ENCODE data around the gene AK3. TPM values are rescaled to one million over a fixed set of nuclear protein-coding genes. Genes with fewer than 3 reads are reported as not detected.

AK3 gene
- total and polyA plus RNA-seq, 10 of the 15 experiments (the other 5 are each of a cell fraction or from before 2014, with no cell fraction given): 14.2 to 86.6 (median 43.9) TPM

- TF ChIP-seq PBX3 (IDR thresholded peaks at IDR 0.05; ENCODE audit: insufficient replicate concordance, low read depth, low read length) (peak; percentile 28), NR2C2 (IDR thresholded peaks at IDR 0.05; ENCODE audit: borderline replicate concordance, control insufficient read depth, insufficient read length, low read depth) (no peak), HDGF (IDR thresholded peaks at IDR 0.05) (0 out of 2 replicates have a peak, but pooled peaks have one; percentile 19), MYB (IDR thresholded peaks at IDR 0.05; ENCODE audit: borderline replicate concordance, low read depth, low read length) (0 out of 2 replicates have a peak, but pooled peaks have one; percentile 16), MLLT1 (IDR thresholded peaks at IDR 0.05) (0 out of 2 replicates have a peak, but pooled peaks have one; percentile 6), FOXM1 (IDR thresholded peaks at IDR 0.05; ENCODE audit: low read depth, low read length) (0 out of 2 replicates have a peak, but pooled peaks have one; percentile 11), STAT1 (conservative IDR thresholded peaks at IDR 0.05) (no peak), YBX1 (IDR thresholded peaks at IDR 0.05) (no peak), TBL1XR1 (IDR thresholded peaks at IDR 0.05; ENCODE audit: low read depth, low read length) (0 out of 2 replicates have a peak, but pooled peaks have one; percentile 65), MXI1 (IDR thresholded peaks at IDR 0.05; ENCODE audit: low read depth, low read length) (peak; percentile 66), BHLHE40 (IDR thresholded peaks at IDR 0.05; ENCODE audit: borderline replicate concordance in 1 of 2, low read depth in 2 of 2, low read length in 1 of 2) (peak; percentile 54 to 65; a peak in 3 of 4 replicates), EZH2 (IDR thresholded peaks at IDR 0.05; ENCODE audit: borderline replicate concordance, control insufficient read depth, low read depth, low read length) (no peak), POU2F2 (IDR thresholded peaks at IDR 0.05; ENCODE audit: borderline replicate concordance, low read depth, low read length) (peak; percentile 86), HCFC1 (IDR thresholded peaks at IDR 0.05; ENCODE audit: low read length) (peak; percentile 59), TCF3 (IDR thresholded peaks at IDR 0.05; ENCODE audit: borderline replicate concordance, insufficient read depth, low read depth, low read length) (peak; percentile 85), ZNF274 (IDR thresholded peaks at IDR 0.05; ENCODE audit: insufficient read depth, insufficient read length) (no peak)
- TF ChIP-seq, protein P1, sequence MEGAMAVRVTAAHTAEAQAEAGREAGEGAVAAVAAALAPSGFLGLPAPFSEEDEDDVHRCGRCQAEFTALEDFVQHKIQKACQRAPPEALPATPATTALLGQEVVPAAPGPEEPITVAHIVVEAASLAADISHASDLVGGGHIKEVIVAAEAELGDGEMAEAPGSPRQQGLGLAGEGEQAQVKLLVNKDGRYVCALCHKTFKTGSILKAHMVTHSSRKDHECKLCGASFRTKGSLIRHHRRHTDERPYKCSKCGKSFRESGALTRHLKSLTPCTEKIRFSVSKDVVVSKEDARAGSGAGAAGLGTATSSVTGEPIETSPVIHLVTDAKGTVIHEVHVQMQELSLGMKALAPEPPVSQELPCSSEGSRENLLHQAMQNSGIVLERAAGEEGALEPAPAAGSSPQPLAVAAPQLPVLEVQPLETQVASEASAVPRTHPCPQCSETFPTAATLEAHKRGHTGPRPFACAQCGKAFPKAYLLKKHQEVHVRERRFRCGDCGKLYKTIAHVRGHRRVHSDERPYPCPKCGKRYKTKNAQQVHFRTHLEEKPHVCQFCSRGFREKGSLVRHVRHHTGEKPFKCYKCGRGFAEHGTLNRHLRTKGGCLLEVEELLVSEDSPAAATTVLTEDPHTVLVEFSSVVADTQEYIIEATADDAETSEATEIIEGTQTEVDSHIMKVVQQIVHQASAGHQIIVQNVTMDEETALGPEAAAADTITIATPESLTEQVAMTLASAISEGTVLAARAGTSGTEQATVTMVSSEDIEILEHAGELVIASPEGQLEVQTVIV (IDR thresholded peaks at IDR 0.05; ENCODE audit: borderline replicate concordance, partially characterized antibody): no peak
- TF ChIP-seq, protein P2, sequence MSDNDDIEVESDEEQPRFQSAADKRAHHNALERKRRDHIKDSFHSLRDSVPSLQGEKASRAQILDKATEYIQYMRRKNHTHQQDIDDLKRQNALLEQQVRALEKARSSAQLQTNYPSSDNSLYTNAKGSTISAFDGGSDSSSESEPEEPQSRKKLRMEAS (IDR thresholded peaks at IDR 0.05; ENCODE audit: low read depth, low read length): peak; percentile 68
- TF ChIP-seq, protein P3, sequence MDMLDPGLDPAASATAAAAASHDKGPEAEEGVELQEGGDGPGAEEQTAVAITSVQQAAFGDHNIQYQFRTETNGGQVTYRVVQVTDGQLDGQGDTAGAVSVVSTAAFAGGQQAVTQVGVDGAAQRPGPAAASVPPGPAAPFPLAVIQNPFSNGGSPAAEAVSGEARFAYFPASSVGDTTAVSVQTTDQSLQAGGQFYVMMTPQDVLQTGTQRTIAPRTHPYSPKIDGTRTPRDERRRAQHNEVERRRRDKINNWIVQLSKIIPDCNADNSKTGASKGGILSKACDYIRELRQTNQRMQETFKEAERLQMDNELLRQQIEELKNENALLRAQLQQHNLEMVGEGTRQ (IDR thresholded peaks at IDR 0.05; ENCODE audit: borderline replicate concordance, low read depth, low read length): no peak
- TF ChIP-seq, protein P4, sequence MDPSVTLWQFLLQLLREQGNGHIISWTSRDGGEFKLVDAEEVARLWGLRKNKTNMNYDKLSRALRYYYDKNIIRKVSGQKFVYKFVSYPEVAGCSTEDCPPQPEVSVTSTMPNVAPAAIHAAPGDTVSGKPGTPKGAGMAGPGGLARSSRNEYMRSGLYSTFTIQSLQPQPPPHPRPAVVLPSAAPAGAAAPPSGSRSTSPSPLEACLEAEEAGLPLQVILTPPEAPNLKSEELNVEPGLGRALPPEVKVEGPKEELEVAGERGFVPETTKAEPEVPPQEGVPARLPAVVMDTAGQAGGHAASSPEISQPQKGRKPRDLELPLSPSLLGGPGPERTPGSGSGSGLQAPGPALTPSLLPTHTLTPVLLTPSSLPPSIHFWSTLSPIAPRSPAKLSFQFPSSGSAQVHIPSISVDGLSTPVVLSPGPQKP (IDR thresholded peaks at IDR 0.05; ENCODE audit: low read depth, low read length): peak; percentile 96
Observed at GRCh38 chr9:4679268-4680172, 61.5 kb downstream of the AK3 start, which contains the start of gene CDC37L1 (continued).
